Heart left ventricle (tissue), 16 donors: ENCODE measurements around the gene CAV3. TPM values are rescaled to one million over a fixed set of nuclear protein-coding genes. Genes with fewer than 3 reads are reported as not detected.
A peak's percentile ranks its signal among the peaks of the same experiment; 100 is the strongest.

Experiments
- ATAC-seq, 4 donors: fragments of 200-7000 bp; cut with Tn5 transposase; one replicate each; pipeline ENCODE4 v1.9.1; 2020 to 2022; ENCODE audit warnings: moderate library complexity in 4 of 4, mild to moderate bottlenecking in 3 of 4, moderate number of reproducible peaks in 1 of 4
- DNase-seq, 5 donors: peaks; one replicate each; pipeline ENCODE4 v3.0.0-alpha.2; 2020
- H3K27ac ChIP-seq, 12 donors: fragments of 200-600 bp; sonication (generic) in 4 of 12; one replicate each; pipeline versions ENCODE4 v1.5.0 to v1.8.0; 2016 to 2022; ENCODE audit warnings: mild to moderate bottlenecking in 2 of 12
- H3K27me3 ChIP-seq, 9 donors: fragments of 200-600 bp; sonication (generic) in 2 of 9; one replicate each; pipeline versions ENCODE4 v1.5.1 to v1.8.0; 2016 to 2022; ENCODE audit warnings: mild to moderate bottlenecking in 3 of 9
- H3K36me3 ChIP-seq, 9 donors: fragments of 200-600 bp; sonication (generic) in 2 of 9; one replicate each; pipeline versions ENCODE4 v1.5.0 to v1.8.0; 2018 to 2022; ENCODE audit warnings: mild to moderate bottlenecking in 2 of 9
- H3K4me1 ChIP-seq, 12 donors: fragments of 200-600 bp; sonication (generic) in 4 of 12; one replicate each; pipeline versions ENCODE4 v1.5.0 to v1.8.0; 2016 to 2022; ENCODE audit warnings: mild to moderate bottlenecking in 3 of 12
- H3K4me3 ChIP-seq, 12 donors: fragments of 200-600 bp; sonication (generic) in 4 of 12; one replicate each; pipeline versions ENCODE4 v1.5.0 to v1.8.0; 2017 to 2022; ENCODE audit warnings: mild to moderate bottlenecking in 9 of 12, moderate library complexity in 4 of 12
- H3K9me3 ChIP-seq, 12 donors: fragments of 200-600 bp; sonication (generic) in 4 of 12; one replicate each; pipeline versions ENCODE4 v1.5.0 to v1.8.0; 2016 to 2022; ENCODE audit warnings: mild to moderate bottlenecking in 1 of 12
- CTCF ChIP-seq, 12 donors: fragments of 200-600 bp; sonication (generic) in 4 of 12; IDR thresholded peaks; one replicate each; pipeline versions ENCODE4 v1.5.0 to v1.8.0; 2018 to 2022; ENCODE audit warnings: antibody characterized with exemption in 12 of 12, mild to moderate bottlenecking in 5 of 12
- POLR2A ChIP-seq, 2 donors: fragments of 450-650 bp; IDR thresholded peaks; one replicate each; pipeline ENCODE4 v1.6.1; 2017; ENCODE audit warnings: antibody characterized with exemption in 2 of 2, mild to moderate bottlenecking in 2 of 2, moderate library complexity in 2 of 2
- WGBS, 4 donors: extraction: QIAGEN DNeasy Blood & Tissue Kit in 2 of 4; methylation state at CpG; one replicate each; pipeline versions ENCODE4 v1.1.5 to v1.1.7; 2013 to 2018; 5-methylcytosine and 5-hydroxymethylcytosine counted together
- intact Hi-C, 10 donors: fragments of 100-400 bp; cut with DNase I; formaldehyde crosslinking; loops; one replicate each; pipeline versions ENCODE4 v1.11.1 to v1.14.2; 2022
- polyA plus RNA-seq, 2 donors: library from polyadenylated mRNA; stranded (reverse); fragments of 200-250 nt; gene quantifications; one replicate each; pipeline ENCODE4 v1.2.3, GENCODE V29; 2013
- total RNA-seq, 9 donors: library from RNA; depleted of rRNA in 2 of 9; stranded (reverse); fragments of >200 nt in 2 of 9; fragmentation: NEBNext Ultra II Directional in 3 of 9; extraction: Animal tissue kit (Norgen Biotek cat#: 25700) in 3 of 9; gene quantifications; one replicate each; pipeline versions ENCODE4 v1.1.0 to v1.2.4, GENCODE V29; 2016 to 2023
- donor health status: ischemic (EF 13 %, LVEDD 7.1; RV severe dilation, severe dysfunction).
- donor health status: healthy with polysubstance abuse.
- donor health status: DM: no; HTN: yes; CAD: no.
- donor health status: DM: no; HTN: no; CAD: no.
- donor health status: ischemic (EF 25% LVEDD 6.9; RV normal size, moderate dysfunction).
- donor health status: ischemic (EF 25% LVEDD 5.7; RV mildly dilated, moderate dysfunction).
- donor health status: healthy.
- donor health status: DM: yes; HTN: yes; CAD: no.
- donor health status: ischemic (EF 35%, LVEDD 5.7; RV mildly dilated, moderate dysfunction).
- donor health status: nonischemic (EF 11% LVEDD 7.7; RV severe dilation, severe dysfunction).
- donor health status: DM: yes; HTN: yes; CAD: no.
- donor health status: PGD.
- donor health status: ischemic (EF 29% LVEDD 5.4; RV normal size, mild dysfunction).
- donor health status: nonischemic (EF 23%, LVEDD 6.1; RV moderate dilation, normal function).

The CAV3 gene
- total and polyA plus RNA-seq, 11 donors = 17.4 to 37.8 (median 28.3) TPM

GRCh38 chr3:8741581-8742261 lies 8.1 kb downstream of the CAV3 start:
- H3K27ac ChIP-seq = peak overlapping the region in 7 of 12 donors; percentile 21 to 74 (median 42)
- H3K9me3 ChIP-seq = no peaks in the 10 kb centered on the region
- H3K27me3 ChIP-seq = no peaks in the 10 kb centered on the region
- H3K4me1 ChIP-seq = peaks cover 0 to 23% (median 15%) of the 10 kb centered on the region in 12 donors
- WGBS, 4 donors = 5 to 10% (median 7%) methylated on average over 10 to 13 of the region's 13 CpGs
- ATAC-seq (peak; percentile 73 to 86 (median 84)), DNase-seq (peak in 4 of 5 donors; percentile 39 to 53 (median 48))
- TF ChIP-seq POLR2A (IDR thresholded peaks at IDR 0.05) (no peak), CTCF (IDR thresholded peaks at IDR 0.05) (no peak)
- H3K36me3 ChIP-seq = peaks cover 0 to 5% (median 0%) of the 10 kb centered on the region in 9 donors
- H3K4me3 ChIP-seq = peak overlapping the region in 2 of 12 donors; percentile 15 to 28
- intact Hi-C loops = loop anchor here in 1 of 10 donors (5.0 kb wide), 1 partner anchor 79 kb away; no protein-coding TSS in a partner anchor

GRCh38 chr3:8743021-8743601 lies 9.5 kb downstream of the CAV3 start:
- Histone ChIP-seq H3K36me3 (peaks cover 0 to 5% (median 0%) of the 10 kb centered on the region in 9 donors), H3K4me1 (peaks cover 0 to 23% (median 15%) of the 10 kb centered on the region in 12 donors), H3K27ac (no peak overlapping the region), H3K9me3 (no peaks in the 10 kb centered on the region), H3K4me3 (no peak overlapping the region), H3K27me3 (no peaks in the 10 kb centered on the region)
- 52 to 84% (median 72%) methylated on average over 6 of the region's 6 CpGs for WGBS, 4 donors
- intact Hi-C loops = loop anchor here in 1 of 10 donors (5.0 kb wide), 1 partner anchor 81 kb away; no protein-coding TSS in a partner anchor
- ATAC-seq (no peak), DNase-seq (no peak)
- TF ChIP-seq POLR2A (IDR thresholded peaks at IDR 0.05) (no peak), CTCF (IDR thresholded peaks at IDR 0.05) (no peak)

GRCh38 chr3:8743911-8744310 lies 10.3 kb downstream of the CAV3 start:
- ATAC-seq (no peak), DNase-seq (no peak)
- TF ChIP-seq POLR2A (IDR thresholded peaks at IDR 0.05) (no peak), CTCF (IDR thresholded peaks at IDR 0.05) (no peak)
- peaks cover 0 to 5% (median 0%) of the 10 kb centered on the region in 9 donors for H3K36me3 ChIP-seq
- H3K27me3 ChIP-seq = no peaks in the 10 kb centered on the region
- no peaks in the 10 kb centered on the region for H3K9me3 ChIP-seq
- peaks cover 0 to 23% (median 15%) of the 10 kb centered on the region in 12 donors for H3K4me1 ChIP-seq
- intact Hi-C loops = loop anchor here in 1 of 10 donors (5.0 kb wide), 1 partner anchor 82 kb away; no protein-coding TSS in a partner anchor
- WGBS, 4 donors = 91 to 94% (median 93%) methylated on average over 3 of the region's 3 CpGs
- no peak overlapping the region for H3K27ac ChIP-seq
- no peak overlapping the region for H3K4me3 ChIP-seq
